ENCODE results near the gene SNRNP48.

The SNRNP48 gene

DNA sequence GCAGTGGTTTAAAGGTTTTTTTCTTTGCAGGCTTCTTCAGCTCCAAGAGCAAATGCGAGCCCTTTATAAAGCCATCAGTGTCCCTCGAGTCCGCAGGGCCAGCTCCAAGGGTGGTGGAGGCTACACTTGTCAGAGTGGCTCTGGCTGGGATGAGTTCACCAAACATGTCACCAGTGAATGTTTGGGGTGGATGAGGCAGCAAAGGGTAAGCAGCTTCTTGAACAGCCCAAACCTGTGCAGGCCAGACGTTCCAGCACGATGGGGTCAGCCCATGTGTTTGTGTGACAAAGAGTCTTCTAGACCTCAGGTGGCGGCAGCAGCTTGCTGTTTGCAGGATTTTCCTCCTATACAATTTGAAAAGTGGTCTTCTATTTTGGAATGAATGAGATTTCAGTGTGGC is 30.8 kb upstream of the SNRNP48 start:
- DNase-seq (ENCODE audit: low read depth) = no peak

DNA sequence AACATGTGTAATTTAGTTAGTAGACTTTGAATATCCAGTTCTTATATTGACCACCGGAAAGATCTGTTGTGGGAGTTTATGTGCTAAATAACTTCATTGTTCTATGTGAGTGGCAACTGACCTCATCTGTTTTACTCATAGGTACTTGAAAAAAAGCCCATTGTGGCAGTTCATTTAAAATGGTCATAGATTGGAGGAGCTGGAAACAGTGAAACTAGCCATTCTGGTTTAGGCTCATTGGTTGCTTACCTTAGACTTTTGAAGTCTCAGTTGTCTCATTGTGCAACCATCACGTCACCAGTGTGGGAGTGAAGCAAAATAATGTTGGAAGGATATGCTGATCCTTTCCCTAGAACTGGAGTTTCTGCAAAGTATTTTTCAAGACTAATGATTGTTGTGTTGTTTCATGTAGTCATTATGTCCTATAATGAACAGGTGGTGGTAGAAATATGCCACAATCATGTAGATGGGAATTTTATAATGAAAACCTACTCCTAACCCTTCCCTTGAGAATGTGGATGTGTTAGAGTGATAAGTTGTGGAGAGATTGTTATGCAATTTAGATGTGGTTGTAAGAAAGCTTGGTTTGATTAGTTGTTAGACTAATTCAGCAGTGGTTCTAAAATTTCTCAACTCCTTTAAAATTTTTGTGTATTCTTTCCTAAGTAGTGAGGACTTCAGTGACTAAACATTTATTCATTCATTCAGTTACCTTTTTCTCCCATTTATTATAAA is 30.2 kb upstream of the SNRNP48 start:
- DNase-seq (ENCODE audit: low read depth) = no peak

DNA sequence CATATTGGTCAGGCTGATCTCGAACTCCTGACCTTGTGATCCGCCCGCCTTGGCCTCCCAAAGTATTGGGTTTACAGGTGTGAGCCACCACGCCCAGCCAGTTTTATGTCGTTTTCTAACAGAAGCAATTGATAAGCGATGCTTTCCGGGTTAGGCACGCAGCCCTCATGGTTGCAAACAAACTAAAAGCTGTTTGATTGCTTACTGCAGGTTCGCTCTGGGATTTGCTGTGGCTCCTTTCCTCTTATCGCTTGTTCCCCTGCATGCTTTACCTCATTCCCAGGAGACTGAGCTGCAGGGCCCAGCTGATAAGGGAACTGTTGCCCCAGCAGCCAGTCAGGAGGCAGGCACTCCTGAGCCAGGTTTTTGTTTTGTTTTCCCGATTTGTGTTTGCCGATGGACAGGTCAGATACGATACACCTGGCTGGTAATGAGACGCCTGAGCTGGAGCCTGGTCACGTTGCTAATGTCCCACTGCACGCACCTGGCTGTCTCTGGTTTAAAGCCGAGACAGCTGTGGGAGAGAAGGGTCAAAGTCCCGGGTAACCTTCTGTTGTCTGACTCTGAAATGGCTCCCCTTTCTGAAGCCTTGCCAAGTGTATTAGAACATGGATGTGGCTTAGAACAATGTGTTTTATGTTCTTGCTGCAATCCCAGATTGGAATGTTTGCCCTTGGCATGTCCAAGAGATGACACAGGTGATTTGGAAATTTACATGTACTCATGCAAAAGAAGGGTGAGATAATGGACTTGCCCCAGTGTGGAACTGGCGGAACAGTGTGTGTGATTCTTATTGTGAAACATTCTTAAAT is 28.6 kb upstream of the SNRNP48 start:
- no peak for DNase-seq (ENCODE audit: low read depth)

DNA sequence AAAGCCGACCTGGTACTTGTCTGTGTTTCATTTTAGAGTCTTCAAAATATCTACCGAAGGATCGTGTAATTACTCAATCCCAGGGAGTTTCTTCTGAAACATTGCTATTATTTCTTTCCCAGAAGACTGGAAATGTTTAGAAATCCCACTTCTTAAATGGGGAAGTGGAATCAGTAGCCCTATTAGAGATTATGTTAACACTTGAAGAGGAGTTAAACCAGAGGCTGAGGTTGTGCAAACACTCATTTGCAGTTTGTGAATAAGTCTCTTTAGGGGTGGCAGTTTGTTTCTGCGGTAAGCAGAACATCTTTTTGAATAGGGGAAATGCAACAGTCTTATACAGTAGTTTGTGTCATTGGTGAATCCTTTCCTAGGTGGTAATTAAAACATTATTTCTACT is 27.2 kb upstream of the SNRNP48 start:
- DNase-seq (ENCODE audit: low read depth) = no peak

DNA sequence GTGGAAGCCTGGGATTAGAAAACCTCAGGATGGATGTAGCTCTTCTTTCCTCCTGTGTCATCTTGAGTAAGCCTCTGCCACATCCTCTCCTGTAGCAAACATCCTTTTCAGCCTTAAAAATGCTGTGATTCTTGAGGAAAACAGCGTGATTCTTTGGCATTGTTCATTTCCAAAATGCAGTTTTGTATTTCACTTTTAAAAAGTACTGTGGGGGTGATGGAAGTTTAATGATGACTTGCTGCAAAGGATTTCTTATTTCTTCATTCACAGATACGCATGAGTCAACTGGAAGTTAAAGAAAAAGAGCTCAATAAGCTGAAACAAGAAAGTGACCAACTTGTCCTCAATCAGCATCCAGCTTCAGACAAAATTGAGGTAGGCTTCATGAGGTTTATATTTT is 23.9 kb upstream of the SNRNP48 start:
- no peak for DNase-seq (ENCODE audit: low read depth)

DNA sequence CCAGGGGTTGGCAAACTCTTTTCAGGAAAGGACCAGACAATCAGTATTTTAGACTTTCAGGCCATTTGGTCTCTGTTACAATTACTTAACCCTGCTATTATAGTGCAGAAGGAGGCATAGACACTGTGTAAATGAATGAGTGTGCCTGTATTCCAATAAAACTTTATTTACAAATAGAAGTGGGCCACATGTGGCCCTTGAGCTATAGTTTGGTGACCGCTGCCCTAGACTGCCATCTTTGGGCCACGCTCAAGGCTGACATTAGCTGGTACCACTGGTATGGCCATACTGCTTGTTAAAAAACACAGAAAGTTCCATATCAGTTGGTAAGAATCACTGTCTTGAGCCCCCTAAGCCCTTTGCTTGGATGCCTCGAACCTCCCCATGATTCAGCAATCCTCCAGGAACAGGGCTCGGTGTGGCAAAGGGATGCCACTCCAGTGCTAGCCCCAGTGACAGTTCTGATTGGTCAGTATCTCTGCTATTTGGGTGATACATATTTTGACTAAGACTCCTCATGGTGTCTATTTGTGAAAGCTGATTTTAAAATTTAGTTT is 23.3 kb upstream of the SNRNP48 start:
- DNase-seq (ENCODE audit: low read depth) = no peak

DNA sequence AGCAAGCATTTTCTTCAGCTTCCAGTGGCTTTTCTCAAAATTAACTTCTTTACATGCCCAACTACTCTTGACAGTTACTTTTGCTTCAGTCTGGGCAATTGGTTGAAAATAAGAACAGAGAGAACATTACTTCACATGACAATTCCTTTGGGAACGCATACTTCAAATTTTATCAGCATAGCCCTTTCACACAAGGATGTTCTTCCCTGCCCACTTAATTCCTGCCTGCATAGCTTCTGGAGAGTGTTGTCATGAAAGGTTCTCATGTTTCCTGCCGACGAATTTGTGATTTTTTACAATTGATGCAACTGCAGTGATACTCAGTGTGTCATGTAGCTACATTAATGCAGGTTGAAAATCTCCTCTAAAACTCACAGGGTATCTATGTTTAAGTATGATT is 22.0 kb upstream of the SNRNP48 start:
- no peak for DNase-seq (ENCODE audit: low read depth)

DNA sequence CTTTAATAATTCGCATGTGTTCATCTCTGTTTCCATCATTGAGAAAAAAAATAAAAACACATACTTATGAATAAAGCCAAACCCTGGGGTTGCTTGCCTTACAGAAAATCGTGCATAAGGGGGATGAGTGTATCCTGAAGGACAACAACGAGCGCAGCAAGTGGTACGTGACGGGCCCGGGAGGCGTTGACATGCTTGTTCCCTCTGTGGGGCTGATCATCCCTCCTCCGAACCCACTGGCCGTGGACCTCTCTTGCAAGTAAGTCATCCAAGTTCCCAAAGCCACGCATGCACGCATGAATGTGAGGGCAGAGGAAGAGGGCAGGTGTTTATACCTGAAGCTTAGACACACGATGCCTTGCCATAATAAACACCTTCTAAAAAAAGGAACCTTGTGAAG is 20.9 kb upstream of the SNRNP48 start:
- DNase-seq (ENCODE audit: low read depth) = no peak

DNA sequence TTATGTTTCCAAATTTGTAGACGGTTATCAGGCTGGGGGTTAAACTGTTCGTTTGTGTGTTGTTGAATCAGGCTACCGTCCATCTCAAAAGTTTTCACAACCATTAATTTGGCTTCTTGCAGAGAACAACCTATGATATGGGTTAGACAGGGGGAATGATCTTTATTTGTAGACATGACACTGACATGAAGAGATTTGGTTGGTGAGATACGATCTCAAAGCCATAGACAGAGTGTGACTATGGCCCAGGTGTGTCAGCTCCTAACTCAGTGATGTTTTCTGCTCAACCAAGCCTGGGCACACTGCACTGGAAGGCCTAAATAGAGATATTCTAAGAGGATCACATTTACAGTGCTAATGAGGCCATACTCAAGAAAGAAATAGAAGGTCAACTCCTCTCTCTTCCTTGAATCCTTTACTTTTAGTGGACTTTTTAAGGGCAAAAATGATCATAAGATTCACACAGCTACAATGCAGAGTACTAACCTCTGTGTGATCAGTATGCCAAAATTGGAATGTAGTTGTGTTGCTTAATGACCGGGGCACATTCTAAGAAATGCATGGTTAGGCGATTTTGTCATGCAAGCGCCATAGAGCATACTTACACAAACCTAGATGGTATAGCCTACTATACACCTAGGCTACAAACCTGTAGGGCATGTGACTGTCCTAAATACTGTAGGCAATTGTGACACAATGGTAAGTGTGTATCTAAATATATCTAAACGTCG is 17.6 kb upstream of the SNRNP48 start:
- DNase-seq (ENCODE audit: low read depth) = no peak

DNA sequence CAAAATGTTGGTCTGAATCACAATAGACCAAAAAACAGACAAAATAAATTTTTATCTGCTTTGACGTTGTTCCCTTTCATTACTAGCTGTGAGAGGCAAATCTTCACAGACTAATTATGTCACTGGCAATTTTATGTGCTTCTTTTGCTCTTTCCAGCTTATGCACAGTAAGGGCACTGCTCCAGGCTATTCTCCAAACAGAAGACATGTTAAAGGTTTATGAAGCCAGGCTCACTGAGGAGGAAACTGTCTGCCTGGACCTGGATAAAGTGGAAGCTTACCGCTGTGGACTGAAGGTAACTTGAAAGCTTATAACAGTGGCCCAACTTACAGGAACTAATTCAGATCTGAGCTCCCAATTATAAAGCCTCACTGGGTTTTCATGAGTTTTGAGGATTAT is 15.5 kb upstream of the SNRNP48 start:
- DNase-seq (ENCODE audit: low read depth) = no peak

DNA sequence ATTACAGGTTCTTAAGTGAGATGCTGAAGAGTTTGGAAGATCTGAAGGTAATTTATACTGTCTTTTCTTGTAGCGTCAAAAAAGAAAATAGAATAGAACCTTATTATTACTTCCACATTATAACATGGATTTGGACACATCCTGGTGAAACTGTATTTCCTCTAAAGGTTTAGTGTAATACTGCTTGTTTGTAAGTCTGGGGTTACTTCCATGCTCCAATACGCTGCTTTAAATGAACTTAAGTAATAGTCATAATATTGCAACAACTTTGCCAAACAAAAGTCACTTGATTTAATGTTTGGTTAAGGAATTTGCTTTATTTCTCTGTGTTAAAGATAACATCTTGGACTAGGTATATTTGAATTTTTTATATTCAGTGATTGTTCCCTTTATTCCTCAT is 11.5 kb upstream of the SNRNP48 start:
- DNase-seq (ENCODE audit: low read depth) = no peak

DNA sequence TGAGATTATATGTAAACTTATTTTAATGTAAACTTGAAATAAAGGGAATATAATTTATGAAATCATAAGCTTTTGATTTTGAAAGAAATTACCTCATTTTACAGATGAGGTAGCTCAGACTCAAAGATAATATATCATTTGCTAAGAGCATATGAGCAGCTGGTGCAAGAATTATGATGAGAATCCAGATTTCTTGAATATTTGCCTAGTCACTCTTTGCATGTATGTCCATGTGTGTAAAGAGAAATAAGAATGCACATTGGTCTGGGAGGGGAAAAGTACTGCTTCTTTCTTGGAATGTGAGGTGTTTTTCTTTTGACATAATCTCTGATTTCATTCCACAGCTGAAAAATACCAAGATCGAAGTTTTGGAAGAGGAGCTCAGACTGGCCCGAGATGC is 11.1 kb upstream of the SNRNP48 start:
- no peak for DNase-seq (ENCODE audit: low read depth)

DNA sequence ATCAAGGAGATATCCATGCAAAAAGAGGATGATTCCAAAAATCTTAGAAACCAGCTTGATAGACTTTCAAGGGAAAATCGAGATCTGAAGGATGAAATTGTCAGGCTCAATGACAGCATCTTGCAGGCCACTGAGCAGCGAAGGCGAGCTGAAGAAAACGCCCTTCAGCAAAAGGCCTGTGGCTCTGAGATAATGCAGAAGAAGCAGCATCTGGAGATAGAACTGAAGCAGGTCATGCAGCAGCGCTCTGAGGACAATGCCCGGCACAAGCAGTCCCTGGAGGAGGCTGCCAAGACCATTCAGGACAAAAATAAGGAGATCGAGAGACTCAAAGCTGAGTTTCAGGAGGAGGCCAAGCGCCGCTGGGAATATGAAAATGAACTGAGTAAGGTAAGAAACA is 10.1 kb upstream of the SNRNP48 start:
- DNase-seq (ENCODE audit: low read depth) = no peak

DNA sequence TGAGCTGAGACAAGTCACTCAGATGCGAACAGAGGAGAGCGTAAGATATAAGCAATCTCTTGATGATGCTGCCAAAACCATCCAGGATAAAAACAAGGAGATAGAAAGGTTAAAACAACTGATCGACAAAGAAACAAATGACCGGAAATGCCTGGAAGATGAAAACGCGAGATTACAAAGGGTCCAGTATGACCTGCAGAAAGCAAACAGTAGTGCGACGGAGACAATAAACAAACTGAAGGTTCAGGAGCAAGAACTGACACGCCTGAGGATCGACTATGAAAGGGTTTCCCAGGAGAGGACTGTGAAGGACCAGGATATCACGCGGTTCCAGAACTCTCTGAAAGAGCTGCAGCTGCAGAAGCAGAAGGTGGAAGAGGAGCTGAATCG is 9.5 kb upstream of the SNRNP48 start:
- no peak for DNase-seq (ENCODE audit: low read depth)

DNA sequence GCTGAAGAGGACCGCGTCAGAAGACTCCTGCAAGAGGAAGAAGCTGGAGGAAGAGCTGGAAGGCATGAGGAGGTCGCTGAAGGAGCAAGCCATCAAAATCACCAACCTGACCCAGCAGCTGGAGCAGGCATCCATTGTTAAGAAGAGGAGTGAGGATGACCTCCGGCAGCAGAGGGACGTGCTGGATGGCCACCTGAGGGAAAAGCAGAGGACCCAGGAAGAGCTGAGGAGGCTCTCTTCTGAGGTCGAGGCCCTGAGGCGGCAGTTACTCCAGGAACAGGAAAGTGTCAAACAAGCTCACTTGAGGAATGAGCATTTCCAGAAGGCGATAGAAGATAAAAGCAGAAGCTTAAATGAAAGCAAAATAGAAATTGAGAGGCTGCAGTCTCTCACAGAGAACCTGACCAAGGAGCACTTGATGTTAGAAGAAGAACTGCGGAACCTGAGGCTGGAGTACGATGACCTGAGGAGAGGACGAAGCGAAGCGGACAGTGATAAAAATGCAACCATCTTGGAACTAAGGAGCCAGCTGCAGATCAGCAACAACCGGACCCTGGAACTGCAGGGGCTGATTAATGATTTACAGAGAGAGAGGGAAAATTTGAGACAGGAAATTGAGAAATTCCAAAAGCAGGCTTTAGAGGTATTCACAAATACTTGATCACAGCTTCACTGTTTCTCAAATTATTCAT is 8.9 kb upstream of the SNRNP48 start:
- DNase-seq (ENCODE audit: low read depth) = no peak

DNA sequence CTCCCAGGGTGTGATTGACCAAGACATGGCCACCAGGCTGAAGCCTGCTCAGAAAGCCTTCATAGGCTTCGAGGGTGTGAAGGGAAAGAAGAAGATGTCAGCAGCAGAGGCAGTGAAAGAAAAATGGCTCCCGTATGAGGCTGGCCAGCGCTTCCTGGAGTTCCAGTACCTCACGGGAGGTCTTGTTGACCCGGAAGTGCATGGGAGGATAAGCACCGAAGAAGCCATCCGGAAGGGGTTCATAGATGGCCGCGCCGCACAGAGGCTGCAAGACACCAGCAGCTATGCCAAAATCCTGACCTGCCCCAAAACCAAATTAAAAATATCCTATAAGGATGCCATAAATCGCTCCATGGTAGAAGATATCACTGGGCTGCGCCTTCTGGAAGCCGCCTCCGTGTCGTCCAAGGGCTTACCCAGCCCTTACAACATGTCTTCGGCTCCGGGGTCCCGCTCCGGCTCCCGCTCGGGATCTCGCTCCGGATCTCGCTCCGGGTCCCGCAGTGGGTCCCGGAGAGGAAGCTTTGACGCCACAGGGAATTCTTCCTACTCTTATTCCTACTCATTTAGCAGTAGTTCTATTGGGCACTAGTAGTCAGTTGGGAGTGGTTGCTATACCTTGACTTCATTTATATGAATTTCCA is 4.6 kb upstream of the SNRNP48 start:
- no peak for DNase-seq (ENCODE audit: low read depth)

DNA sequence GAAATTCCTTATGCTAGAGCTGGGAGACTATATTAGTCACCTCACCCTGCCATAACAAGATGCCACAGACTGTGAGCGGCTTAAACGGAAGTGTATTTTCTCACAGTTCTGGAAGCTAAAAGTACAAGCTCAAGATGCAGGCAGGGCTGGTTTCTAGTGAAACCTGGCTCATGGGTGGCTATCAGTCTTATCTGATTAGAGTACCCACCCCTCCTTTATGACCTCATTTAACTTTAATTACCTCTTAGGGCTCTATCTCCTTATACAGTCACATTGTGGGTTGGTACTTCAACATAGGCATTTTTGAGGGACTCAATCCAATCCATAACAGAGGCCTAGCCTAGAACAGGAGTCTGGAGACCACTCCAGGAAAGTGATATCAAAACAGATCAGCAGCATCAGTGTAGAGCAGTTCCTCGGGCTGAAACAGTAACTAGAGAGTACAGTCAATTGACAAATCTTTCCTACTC is 2.3 kb upstream of the SNRNP48 start:
- DNase-seq (ENCODE audit: low read depth) = peak; percentile 16

DNA sequence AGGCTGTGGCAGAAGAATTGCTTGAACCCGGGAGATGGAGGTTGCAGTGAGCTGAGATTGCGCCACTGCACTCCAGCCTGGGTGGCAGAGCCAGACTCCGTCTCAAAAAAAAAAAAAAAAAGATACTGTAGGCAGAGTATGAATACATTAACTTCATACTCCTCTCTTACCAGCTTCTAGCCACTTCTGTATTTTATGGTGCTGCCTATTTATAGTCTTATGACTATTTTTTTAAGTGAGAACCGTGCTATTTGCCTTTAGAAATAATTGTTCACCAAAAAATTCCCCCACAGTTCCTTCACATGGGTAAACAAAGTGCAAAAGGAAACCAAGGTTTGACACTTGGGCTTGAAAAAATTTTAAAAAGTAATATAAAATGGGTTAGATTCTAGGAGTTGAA is 1.5 kb upstream of the SNRNP48 start:
- no peak for DNase-seq (ENCODE audit: low read depth)

DNA sequence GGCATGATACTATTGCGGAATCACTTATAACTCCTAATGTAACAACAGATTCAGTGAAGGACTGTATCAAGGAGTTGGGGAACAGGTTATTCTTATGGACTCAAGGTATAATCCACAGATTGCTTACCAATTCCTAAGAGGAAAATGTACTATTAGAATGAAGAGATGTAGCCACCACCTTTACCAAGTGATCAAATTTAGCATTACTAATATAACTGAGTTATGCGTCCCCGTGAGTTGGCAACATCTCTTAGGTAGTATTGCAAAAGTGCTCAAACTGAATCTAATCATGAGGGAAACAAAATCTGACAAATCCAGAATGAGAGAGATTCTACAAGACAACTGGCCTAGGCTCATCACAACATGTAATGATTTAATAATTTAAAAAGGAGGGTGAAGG is 777 bp upstream of the SNRNP48 start:
- DNase-seq (ENCODE audit: low read depth) = no peak

DNA sequence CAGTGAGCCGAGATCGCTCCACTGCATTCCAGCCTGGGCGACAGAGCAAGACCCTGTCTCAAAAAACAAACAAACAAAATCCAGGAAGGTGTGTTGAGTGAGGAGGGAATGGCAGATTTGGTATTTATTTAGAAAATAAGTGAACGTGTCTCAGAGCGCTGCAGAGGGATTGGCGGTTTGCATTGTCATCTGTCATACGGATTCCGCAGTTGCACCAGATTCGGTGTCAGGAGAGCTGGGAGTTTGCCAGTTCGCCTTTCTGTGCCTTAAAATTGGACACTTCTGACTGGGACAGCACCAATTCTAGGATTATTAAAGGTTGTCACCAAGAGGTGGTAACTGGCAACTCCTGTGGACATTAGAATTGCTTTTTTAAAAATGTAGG is 912 bp downstream of the SNRNP48 start:
- DNase-seq (ENCODE audit: low read depth) = no peak

DNA sequence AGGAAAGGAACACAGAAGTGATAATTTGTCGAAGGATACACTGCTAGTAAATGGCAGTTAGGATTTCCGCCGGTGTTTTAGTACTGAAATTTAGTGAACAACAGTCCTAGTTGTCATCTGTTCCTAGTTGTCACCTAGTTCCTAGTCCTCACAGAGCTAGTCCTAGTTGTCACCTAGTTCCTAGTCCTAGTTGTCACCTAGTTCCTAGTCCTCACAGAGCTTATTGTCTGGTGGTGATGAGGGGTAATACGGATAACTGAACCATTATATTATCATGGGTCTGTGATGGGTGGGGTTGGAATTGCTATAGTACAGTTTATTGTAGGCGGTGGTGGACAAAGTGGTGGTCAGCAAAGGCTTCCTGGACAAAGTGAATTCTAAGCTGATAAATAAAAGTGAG is 1.8 kb downstream of the SNRNP48 start:
- no peak for DNase-seq (ENCODE audit: low read depth)

DNA sequence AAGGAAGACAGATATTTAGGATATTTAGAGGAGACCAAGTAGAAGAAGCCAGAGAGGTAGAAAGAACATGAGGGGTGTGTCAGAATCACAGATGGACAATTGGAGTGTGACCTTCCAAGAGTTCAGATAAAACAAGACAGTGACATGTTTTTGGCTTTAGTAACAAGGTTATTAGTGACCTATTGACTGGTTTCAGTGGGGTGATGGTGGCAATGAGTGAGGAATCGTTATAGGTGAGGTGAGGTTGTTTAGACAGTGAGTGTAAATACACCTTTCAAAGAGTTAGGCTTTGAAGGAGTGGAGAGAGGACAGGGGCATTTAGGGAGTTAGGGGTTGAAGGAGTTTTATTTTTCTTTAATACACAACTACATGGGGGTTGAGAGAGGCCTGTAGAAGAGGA is 3.2 kb downstream of the SNRNP48 start:
- no peak for DNase-seq (ENCODE audit: low read depth)
